Lung (tissue), 12 donors: Measurements from ENCODE around the gene ZNF662. TPM values are rescaled to one million over a fixed set of nuclear protein-coding genes. Genes with fewer than 3 reads are reported as not detected.
"Not testable (repeated sequence)": the region's sequence is repeated elsewhere in the genome, so short reads cannot be mapped to it uniquely, and the experiment has no call there.

Source experiments
- ATAC-seq: fragments of 200-7000 bp; cut with Tn5 transposase; one replicate; pipeline ENCODE4 v1.9.1; 2020; ENCODE audit warnings: moderate number of reproducible peaks; ENCODE audit not compliant: insufficient read depth, low FRiP score
- DNase-seq, 3 donors: peaks; one replicate each; pipeline ENCODE4 v3.0.0-alpha.2; 2013 to 2017
- H3K27ac ChIP-seq, 2 donors: one replicate each; pipeline ENCODE4 v1.5.1; 2013; ENCODE audit warnings: mild to moderate bottlenecking in 2 of 2, moderate library complexity in 2 of 2, control low read depth in 1 of 2, inconsistent platforms in 1 of 2, low read depth in 1 of 2, low read length in 1 of 2
- H3K27me3 ChIP-seq, 3 donors: one replicate each; pipeline ENCODE4 v1.5.1; 2013; ENCODE audit warnings: low read length in 2 of 3; ENCODE audit not compliant: control insufficient read depth in 3 of 3, insufficient read depth in 3 of 3
- H3K36me3 ChIP-seq, 4 donors: one replicate each; pipeline ENCODE4 v1.5.1; 2013; ENCODE audit warnings: low read length in 4 of 4, mild to moderate bottlenecking in 1 of 4, moderate library complexity in 1 of 4; ENCODE audit not compliant: control insufficient read depth in 4 of 4, insufficient read depth in 4 of 4
- H3K4me1 ChIP-seq, 5 donors: one replicate each; pipeline ENCODE4 v1.5.1; 2013; ENCODE audit warnings: low read length in 5 of 5, mild to moderate bottlenecking in 2 of 5, moderate library complexity in 1 of 5; ENCODE audit not compliant: control insufficient read depth in 5 of 5, insufficient read depth in 5 of 5
- H3K4me3 ChIP-seq: one replicate; pipeline ENCODE4 v1.5.1; 2013; ENCODE audit warnings: mild to moderate bottlenecking, control low read depth, moderate library complexity
- H3K9ac ChIP-seq, 2 donors: one replicate each; pipeline ENCODE4 v1.5.1; 2013; ENCODE audit warnings: low read length in 2 of 2, control low read depth in 1 of 2; ENCODE audit not compliant: insufficient read depth in 1 of 2
- H3K9me3 ChIP-seq, 4 donors: one replicate each; pipeline ENCODE4 v1.5.1; 2013; ENCODE audit warnings: low read length in 3 of 4, mild to moderate bottlenecking in 1 of 4, moderate library complexity in 1 of 4; ENCODE audit not compliant: control insufficient read depth in 4 of 4, insufficient read depth in 3 of 4
- WGBS, 2 donors: extraction: QIAGEN DNeasy Blood & Tissue Kit; methylation state at CpG; one replicate each; pipeline ENCODE4 v1.1.7; 2013; 5-methylcytosine and 5-hydroxymethylcytosine counted together
- polyA plus RNA-seq, 2 donors: library from polyadenylated mRNA; stranded (reverse); fragments of 200-250 nt; gene quantifications; one replicate each; pipeline ENCODE4 v1.2.1, GENCODE V29; 2013
- total RNA-seq, 2 donors: library from RNA; depleted of rRNA in 1 of 2; stranded (reverse); fragments of >200 nt in 1 of 2; gene quantifications; one replicate each; pipeline ENCODE4 v1.2.1, GENCODE V29; 2014 to 2021
- TF ChIP-seq, protein P1 (sequence below): IDR thresholded peaks from 2 replicates; pipeline ENCODE4 v1.5.1; 2012; ENCODE audit warnings: mild to moderate bottlenecking; ENCODE audit errors: control extremely low read depth, extremely low read depth
- donor health status: control.
- donor health status: control.
- donor health status: Bipolar disorder and iron deficiency.
- donor health status: healthy.
- donor health status: DM: yes; HTN: yes; CAD: no.

Gene ZNF662
- total and polyA plus RNA-seq, 4 donors: 0.85 to 22.7 (median 6.4) TPM

DNA sequence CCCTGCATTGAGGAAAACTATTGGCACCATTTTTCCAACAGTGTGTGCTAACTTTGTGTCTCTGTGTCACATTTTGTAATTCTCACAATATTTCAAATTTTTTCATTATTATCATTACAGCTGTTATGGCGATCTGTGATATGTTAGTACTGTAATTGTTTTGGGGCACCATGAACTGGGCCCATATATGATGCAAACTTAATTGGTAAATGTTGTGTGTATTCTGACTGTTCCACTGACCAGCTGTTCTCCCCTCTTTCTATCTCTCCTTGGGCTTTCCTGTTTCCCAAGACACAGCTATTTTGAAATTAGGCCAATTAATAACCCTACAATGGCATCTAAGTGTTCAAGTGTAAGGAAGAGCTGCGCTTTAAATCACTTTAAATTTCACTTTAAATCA lies 28.1 kb upstream of the ZNF662 start:
- Histone ChIP-seq H3K27me3 (no peaks in the 10 kb centered on the region), H3K9me3 (no peaks in the 10 kb centered on the region), H3K27ac (no peak overlapping the region), H3K9ac (no peak overlapping the region), H3K4me1 (peaks cover 0 to 8% (median 6%) of the 10 kb centered on the region in 5 donors), H3K4me3 (no peak overlapping the region), H3K36me3 (no peaks in the 10 kb centered on the region)
- no peak for ATAC-seq
- DNase-seq: peak in 2 of 3 donors; percentile 51 to 55
- 83 to 90% methylated on average over 2 of the region's 2 CpGs for WGBS, 2 donors
- TF ChIP-seq, protein P1, sequence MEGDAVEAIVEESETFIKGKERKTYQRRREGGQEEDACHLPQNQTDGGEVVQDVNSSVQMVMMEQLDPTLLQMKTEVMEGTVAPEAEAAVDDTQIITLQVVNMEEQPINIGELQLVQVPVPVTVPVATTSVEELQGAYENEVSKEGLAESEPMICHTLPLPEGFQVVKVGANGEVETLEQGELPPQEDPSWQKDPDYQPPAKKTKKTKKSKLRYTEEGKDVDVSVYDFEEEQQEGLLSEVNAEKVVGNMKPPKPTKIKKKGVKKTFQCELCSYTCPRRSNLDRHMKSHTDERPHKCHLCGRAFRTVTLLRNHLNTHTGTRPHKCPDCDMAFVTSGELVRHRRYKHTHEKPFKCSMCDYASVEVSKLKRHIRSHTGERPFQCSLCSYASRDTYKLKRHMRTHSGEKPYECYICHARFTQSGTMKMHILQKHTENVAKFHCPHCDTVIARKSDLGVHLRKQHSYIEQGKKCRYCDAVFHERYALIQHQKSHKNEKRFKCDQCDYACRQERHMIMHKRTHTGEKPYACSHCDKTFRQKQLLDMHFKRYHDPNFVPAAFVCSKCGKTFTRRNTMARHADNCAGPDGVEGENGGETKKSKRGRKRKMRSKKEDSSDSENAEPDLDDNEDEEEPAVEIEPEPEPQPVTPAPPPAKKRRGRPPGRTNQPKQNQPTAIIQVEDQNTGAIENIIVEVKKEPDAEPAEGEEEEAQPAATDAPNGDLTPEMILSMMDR: no peak

- H3K4me3 ChIP-seq: no peak overlapping the region
Measured at GRCh38 chr3:42880183-42880582, 25.8 kb upstream of the ZNF662 start.

DNA sequence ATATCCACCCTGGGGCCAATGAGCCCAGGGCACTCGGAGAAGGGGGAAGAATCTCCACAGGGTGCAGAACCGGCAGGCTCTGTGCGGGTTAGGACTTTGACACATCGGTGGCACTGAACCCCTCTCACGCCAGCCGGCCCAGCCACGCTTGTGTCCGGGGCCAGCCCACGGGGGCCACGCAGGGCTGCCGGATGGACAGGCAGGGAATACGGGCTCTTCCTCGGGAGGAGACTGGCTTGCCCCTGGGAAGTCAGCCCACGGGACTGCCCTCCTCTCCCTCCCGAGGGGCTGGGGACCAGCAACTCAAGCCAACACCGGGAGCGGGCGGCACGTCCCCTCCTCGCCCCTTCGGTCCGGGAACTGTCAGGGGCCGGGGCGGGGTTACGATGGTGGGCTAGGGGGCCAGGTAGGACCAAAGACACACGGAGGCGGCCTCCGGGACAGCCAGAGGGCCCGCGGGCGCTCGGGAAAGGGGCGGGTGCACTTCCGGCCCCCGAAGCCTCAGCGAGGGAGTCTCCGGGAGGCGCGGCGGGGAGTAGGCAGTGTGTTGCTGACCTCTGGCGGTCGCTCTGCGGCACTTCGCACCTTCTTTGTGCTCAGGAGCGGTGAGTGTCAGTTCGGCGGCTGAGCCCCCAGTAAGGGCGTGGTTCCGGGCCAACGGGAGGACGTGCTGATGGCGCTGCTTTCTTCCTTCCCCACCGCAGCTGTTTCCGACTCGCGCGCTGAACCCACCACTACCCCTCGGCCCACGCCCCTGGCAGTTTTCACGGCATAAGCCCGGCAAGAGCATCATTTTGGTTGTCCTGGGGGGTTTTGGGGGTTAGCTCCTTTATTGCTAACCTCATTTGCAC lies 25.1 kb upstream of the ZNF662 start:
- no peaks in the 10 kb centered on the region for H3K36me3 ChIP-seq
- peak overlapping the region; percentile 41 for H3K4me3 ChIP-seq
- H3K27me3 ChIP-seq: no peaks in the 10 kb centered on the region
- H3K9ac ChIP-seq: peak overlapping the region; percentile 29 to 81
- H3K4me1 ChIP-seq: peaks cover 0 to 8% (median 5%) of the 10 kb centered on the region in 5 donors
- peak overlapping the region in 1 of 2 donors; percentile 18 for H3K27ac ChIP-seq
- ATAC-seq (peak; percentile 99), DNase-seq (peak; percentile 88 to 92 (median 92))
- no peaks in the 10 kb centered on the region for H3K9me3 ChIP-seq
- TF ChIP-seq, protein P1: peak; percentile 81
- WGBS, 2 donors: 3 to 4% methylated on average over 58 to 61 of the region's 61 CpGs

More at GRCh38 chr3:42880183-42880582, 25.8 kb upstream of the ZNF662 start:
- Histone ChIP-seq H3K4me1 (peaks cover 0 to 8% (median 5%) of the 10 kb centered on the region in 5 donors), H3K27me3 (no peaks in the 10 kb centered on the region), H3K9me3 (no peaks in the 10 kb centered on the region), H3K9ac (no peak overlapping the region), H3K27ac (peak overlapping the region in 1 of 2 donors; percentile 18), H3K36me3 (no peaks in the 10 kb centered on the region)
- ATAC-seq (no peak), DNase-seq (no peak)
- WGBS, 2 donors: 83 to 90% methylated on average over 9 of the region's 9 CpGs
- TF ChIP-seq, protein P1: no peak

DNA sequence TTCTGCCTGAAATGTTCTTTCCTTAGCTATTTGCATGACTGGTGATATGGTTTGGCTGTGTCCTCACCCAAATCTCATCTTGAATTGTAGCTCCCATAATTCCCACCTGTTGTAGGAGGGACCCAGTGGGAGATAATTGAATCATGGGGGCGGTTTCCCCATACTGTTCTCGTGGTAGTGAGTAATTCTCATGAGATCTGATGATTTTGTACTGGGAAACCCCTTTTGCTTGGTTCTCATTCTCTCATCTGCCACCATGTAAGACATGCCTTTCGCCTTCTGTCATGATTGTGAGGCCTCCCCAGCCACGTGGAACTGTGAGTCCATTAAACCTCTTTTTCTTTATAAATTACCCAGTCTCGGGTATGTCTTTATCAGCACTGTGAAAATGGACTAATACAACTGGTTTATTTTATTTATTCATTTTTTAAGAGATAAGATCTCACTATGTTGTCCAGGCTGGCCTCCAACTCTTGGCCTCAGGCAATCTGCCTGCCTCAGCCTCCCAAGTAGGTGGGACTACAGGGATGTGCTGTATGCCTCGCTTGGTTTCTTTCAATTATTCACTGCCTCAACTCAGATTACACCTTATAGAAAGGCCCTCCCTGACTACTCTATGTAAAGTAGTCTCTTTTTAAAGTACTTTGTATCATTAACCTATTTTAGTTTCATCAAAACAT lies 22.6 kb upstream of the ZNF662 start:
- WGBS, 2 donors: 83 to 91% methylated on average over 6 of the region's 6 CpGs
- H3K4me3 ChIP-seq, H3K9me3 ChIP-seq, ATAC-seq, H3K9ac ChIP-seq, H3K27me3 ChIP-seq, H3K4me1 ChIP-seq, H3K36me3 ChIP-seq, DNase-seq, H3K27ac ChIP-seq: not testable (repeated sequence)
